ENCODE measurements around the gene PHC3. TPM values are rescaled to one million over a fixed set of nuclear protein-coding genes. Genes with fewer than 3 reads are reported as not detected.

PHC3 gene
- total RNA-seq, 1 donor from 2014 or later: 105 TPM

GRCh38 chr3:170044795-170045244 lies 136.7 kb downstream of the PHC3 start:
- Mint-ChIP-seq H3K4me3 (peak overlapping the region; percentile 64), H3K9me3 (no peaks in the 10 kb centered on the region), H3K4me1 (peaks cover 65% of the 10 kb centered on the region), H3K27me3 (no peaks in the 10 kb centered on the region), H3K36me3 (ENCODE audit: low read depth) (peaks cover 27% of the 10 kb centered on the region), H3K27ac (peak overlapping the region; percentile 87)
- no peak for TF ChIP-seq CTCF (IDR thresholded peaks at IDR 0.05)
- ATAC-seq (ENCODE audit: low read depth): peak; percentile 77
- intact Hi-C loops (cut with micrococcal nuclease): loop anchor here (1.0 to 2.0 kb wide), 4 partner anchors 8 to 312 kb away; partner anchors contain the start of genes GPR160, LRRC34, LRRIQ4 and SKIL
- CTCF ChIA-PET: interaction anchor here (0.7 to 1.3 kb wide), 6 partner anchors 10 to 182 kb away, joined by 3 to 9 read pairs (median 3); no protein-coding TSS in a partner anchor
- DNase-seq: peak; percentile 45
- POLR2A ChIA-PET: interaction anchor here (0.6 to 5.4 kb wide), 16 partner anchors 11 to 311 kb away, joined by 3 to 121 read pairs (median 4); partner anchors contain the start of genes PHC3, SEC62 and TERC

- no peaks in the 10 kb centered on the region for H3K27me3 Mint-ChIP-seq
- H3K36me3 Mint-ChIP-seq (ENCODE audit: low read depth): peaks cover 27% of the 10 kb centered on the region
- intact Hi-C loops (cut with micrococcal nuclease): loop anchor here (2.0 kb wide), 2 partner anchors 231 to 313 kb away; partner anchors contain the start of genes LRRC34, LRRIQ4 and SKIL
- CTCF ChIA-PET: interaction anchor here (0.7 to 1.5 kb wide), 6 partner anchors 10 to 182 kb away, joined by 3 to 9 read pairs (median 4); no protein-coding TSS in a partner anchor
- POLR2A ChIA-PET: interaction anchor here (0.6 to 5.4 kb wide), 14 partner anchors 12 to 312 kb away, joined by 3 to 121 read pairs (median 6); partner anchors contain the start of genes SEC62 and TERC
- H3K9me3 Mint-ChIP-seq: no peaks in the 10 kb centered on the region
- ATAC-seq (ENCODE audit: low read depth) (no peak), DNase-seq (no peak)
- H3K4me1 Mint-ChIP-seq: peaks cover 69% of the 10 kb centered on the region
- no peak for TF ChIP-seq CTCF (IDR thresholded peaks at IDR 0.05)
- H3K27ac Mint-ChIP-seq: peak overlapping the region; percentile 87
- H3K4me3 Mint-ChIP-seq: peak overlapping the region; percentile 64
These were observed 137.3 kb downstream of the PHC3 start for GRCh38 chr3:170044271-170044670.

GRCh38 chr3:170043506-170043905 lies 138.0 kb downstream of the PHC3 start:
- DNase-seq: no peak
- no peak overlapping the region for H3K4me3 Mint-ChIP-seq
- no peaks in the 10 kb centered on the region for H3K9me3 Mint-ChIP-seq
- CTCF ChIA-PET: interaction anchor here (1.3 to 1.5 kb wide), 2 partner anchors 11 to 181 kb away, joined by 3 to 4 read pairs; no protein-coding TSS in a partner anchor
- H3K27me3 Mint-ChIP-seq: no peaks in the 10 kb centered on the region
- POLR2A ChIA-PET: interaction anchor here (0.6 to 5.4 kb wide), 6 partner anchors 12 to 314 kb away, joined by 3 to 121 read pairs (median 4); partner anchors contain the start of gene SKIL
- intact Hi-C loops (cut with micrococcal nuclease): no loop called here
- peak overlapping the region; percentile 15 for H3K27ac Mint-ChIP-seq
- no peak for TF ChIP-seq CTCF (IDR thresholded peaks at IDR 0.05)
- peaks cover 72% of the 10 kb centered on the region for H3K4me1 Mint-ChIP-seq
- H3K36me3 Mint-ChIP-seq (ENCODE audit: low read depth): peaks cover 22% of the 10 kb centered on the region
- no peak for ATAC-seq (ENCODE audit: low read depth)

- peaks cover 56% of the 10 kb centered on the region for H3K4me1 Mint-ChIP-seq
- ChIA-PET POLR2A (interaction anchor here (0.7 to 3.0 kb wide), 9 partner anchors 12 to 108 kb away, joined by 3 to 40 read pairs (median 4); partner anchors contain the start of gene SEC62), CTCF (interaction anchor here (1.1 to 1.4 kb wide), 2 partner anchors 14 to 76 kb away, joined by 3 to 5 read pairs; no protein-coding TSS in a partner anchor)
- intact Hi-C loops (cut with micrococcal nuclease): no loop called here
- ATAC-seq (ENCODE audit: low read depth) (no peak), DNase-seq (no peak)
- no peak for TF ChIP-seq CTCF (IDR thresholded peaks at IDR 0.05)
- H3K36me3 Mint-ChIP-seq (ENCODE audit: low read depth): peaks cover 18% of the 10 kb centered on the region
- H3K27me3 Mint-ChIP-seq: no peaks in the 10 kb centered on the region
- no peaks in the 10 kb centered on the region for H3K9me3 Mint-ChIP-seq
- H3K4me3 Mint-ChIP-seq: peak overlapping the region; percentile 68
- H3K27ac Mint-ChIP-seq: peak overlapping the region; percentile 27
These were observed 141.1 kb downstream of the PHC3 start for GRCh38 chr3:170040418-170040817.

Measured in activated B cell treated with CpG ODN at 0.5 μM for 24 hours (primary cell).